Astrocyte (in vitro differentiated cells and primary cell): ENCODE results near the gene GALNT3. TPM values are rescaled to one million over a fixed set of nuclear protein-coding genes. Genes with fewer than 3 reads are reported as not detected.

Source experiments
- DNase-seq: peaks from one replicate; pipeline ENCODE4 v3.0.0-alpha.2; 2010; ENCODE audit warnings: low read depth
- FAIRE-seq: peaks from 2 replicates; lab custom pipeline; 2011; peaks lifted over from hg19 to GRCh38; lab: Jason Lieb, UNC
- H2AFZ ChIP-seq: 2 replicates; pipeline ENCODE4 v1.6.0; 2012; ENCODE audit warnings: low read depth, low read length, inconsistent platforms
- H3K27ac ChIP-seq: 2 replicates; pipeline ENCODE4 v1.5.1; 2011; ENCODE audit warnings: low read depth, low read length, inconsistent platforms
- H3K27me3 ChIP-seq: 2 replicates; pipeline ENCODE4 v1.6.0; 2011; ENCODE audit warnings: low read length, inconsistent platforms; ENCODE audit not compliant: insufficient read depth
- H3K36me3 ChIP-seq: 2 replicates; pipeline ENCODE4 v1.5.1; 2011; ENCODE audit warnings: low read length, inconsistent platforms; ENCODE audit not compliant: insufficient read depth
- H3K4me1 ChIP-seq: 2 replicates; pipeline ENCODE4 v1.5.1; 2011; ENCODE audit warnings: low read length, inconsistent platforms; ENCODE audit not compliant: insufficient read depth
- H3K4me2 ChIP-seq: 2 replicates; pipeline ENCODE4 v1.6.0; 2012; ENCODE audit warnings: low read length, inconsistent platforms
- H3K4me3 ChIP-seq: 2 replicates; pipeline ENCODE4 v1.5.1; 2011; ENCODE audit warnings: low read depth, mild to moderate bottlenecking, low read length, inconsistent platforms; ENCODE audit not compliant: insufficient read depth
- H3K79me2 ChIP-seq: 2 replicates; pipeline ENCODE4 v1.6.0; 2012; ENCODE audit warnings: mild to moderate bottlenecking, low read length, inconsistent platforms; ENCODE audit not compliant: insufficient read depth
- H3K9ac ChIP-seq: 2 replicates; pipeline ENCODE4 v1.6.0; 2012; ENCODE audit warnings: mild to moderate bottlenecking, low read length, inconsistent platforms
- H3K9me3 ChIP-seq: 2 replicates; pipeline ENCODE4 v1.5.1; 2012; ENCODE audit warnings: low read depth, mild to moderate bottlenecking, low read length, inconsistent platforms; ENCODE audit not compliant: insufficient read depth
- H4K20me1 ChIP-seq: 2 replicates; pipeline ENCODE4 v1.6.0; 2012; ENCODE audit warnings: low read length, inconsistent platforms; ENCODE audit not compliant: insufficient read depth
- H3K27ac Mint-ChIP-seq: one replicate; pipeline ENCODE4 v1.8.0; 2021; ENCODE audit warnings: mild to moderate bottlenecking, mixed read lengths; ENCODE audit not compliant: unreplicated experiment
- H3K27me3 Mint-ChIP-seq: one replicate; pipeline ENCODE4 v1.8.0; 2021; ENCODE audit warnings: low read depth, mixed read lengths; ENCODE audit not compliant: unreplicated experiment
- H3K36me3 Mint-ChIP-seq: one replicate; pipeline ENCODE4 v1.8.0; 2021; ENCODE audit warnings: low read depth, mixed read lengths; ENCODE audit not compliant: unreplicated experiment
- H3K4me1 Mint-ChIP-seq: one replicate; pipeline ENCODE4 v1.8.0; 2021; ENCODE audit warnings: low read depth, mixed read lengths; ENCODE audit not compliant: unreplicated experiment
- H3K4me3 Mint-ChIP-seq: one replicate; pipeline ENCODE4 v1.8.0; 2021; ENCODE audit warnings: mild to moderate bottlenecking, moderate library complexity, mixed read lengths; ENCODE audit not compliant: unreplicated experiment
- H3K9me3 Mint-ChIP-seq: one replicate; pipeline ENCODE4 v1.8.0; 2021; ENCODE audit warnings: mild to moderate bottlenecking, mixed read lengths; ENCODE audit not compliant: unreplicated experiment
- CTCF ChIP-seq: IDR thresholded peaks from 2 replicates; pipeline ENCODE4 v1.5.1; 2011; ENCODE audit warnings: low read depth, mild to moderate bottlenecking, inconsistent platforms, low read length, moderate library complexity; ENCODE audit not compliant: insufficient read depth
- EZH2 ChIP-seq: IDR thresholded peaks from 2 replicates; pipeline ENCODE4 v1.6.1; 2012; ENCODE audit warnings: mild to moderate bottlenecking, low read length, inconsistent platforms; ENCODE audit not compliant: insufficient read depth
- total RNA-seq: library from RNA; stranded (reverse); gene quantifications from 2 replicates; pipeline ENCODE4 v1.2.1, GENCODE V29; 2021

Gene GALNT3
- total RNA-seq, 1 donor from 2014 or later, result 16.4 TPM

GRCh38 chr2:165778653-165779451 lies 15.2 kb downstream of the GALNT3 start:
- Histone ChIP-seq H4K20me1 (no peaks in the 10 kb centered on the region), H3K27me3 (no peaks in the 10 kb centered on the region), H3K27ac (no peak overlapping the region), H3K9me3 (peaks cover 5% of the 10 kb centered on the region), H3K36me3 (no peaks in the 10 kb centered on the region), H3K4me2 (no peak overlapping the region), H3K79me2 (no peaks in the 10 kb centered on the region), H3K4me3 (no peak overlapping the region), H2AFZ (no peak overlapping the region), H3K4me1 (no peaks in the 10 kb centered on the region), H3K9ac (no peak overlapping the region)
- H3K4me1 Mint-ChIP-seq, result peaks cover 11% of the 10 kb centered on the region
- peak; percentile 7 for TF ChIP-seq CTCF
- no peak for TF ChIP-seq EZH2
- no peak overlapping the region for H3K4me3 Mint-ChIP-seq
- no peaks in the 10 kb centered on the region for H3K9me3 Mint-ChIP-seq
- H3K27me3 Mint-ChIP-seq, result no peaks in the 10 kb centered on the region
- DNase-seq (no peak), FAIRE-seq (no peak)
- peaks cover 6% of the 10 kb centered on the region for H3K36me3 Mint-ChIP-seq
- no peak overlapping the region for H3K27ac Mint-ChIP-seq

GRCh38 chr2:165778187-165778556 lies 15.9 kb downstream of the GALNT3 start:
- H3K36me3 Mint-ChIP-seq, result peaks cover 6% of the 10 kb centered on the region
- no peak for DNase-seq
- H3K4me3 ChIP-seq, result no peak overlapping the region
- no peaks in the 10 kb centered on the region for H3K9me3 Mint-ChIP-seq
- H3K27me3 ChIP-seq, result no peaks in the 10 kb centered on the region
- no peak overlapping the region for H3K4me2 ChIP-seq
- no peaks in the 10 kb centered on the region for H3K79me2 ChIP-seq
- FAIRE-seq, result no peak
- no peak overlapping the region for H2AFZ ChIP-seq
- H3K27ac ChIP-seq, result no peak overlapping the region
- no peak overlapping the region for H3K9ac ChIP-seq
- H3K9me3 ChIP-seq, result peaks cover 5% of the 10 kb centered on the region
- H3K36me3 ChIP-seq, result no peaks in the 10 kb centered on the region
- H3K27me3 Mint-ChIP-seq, result no peaks in the 10 kb centered on the region
- H3K4me3 Mint-ChIP-seq, result no peak overlapping the region
- H3K4me1 Mint-ChIP-seq, result peaks cover 11% of the 10 kb centered on the region
- H4K20me1 ChIP-seq, result no peaks in the 10 kb centered on the region
- H3K4me1 ChIP-seq, result no peaks in the 10 kb centered on the region
- no peak overlapping the region for H3K27ac Mint-ChIP-seq
- TF ChIP-seq CTCF (no peak), EZH2 (no peak)
